ENCODE data around the gene DOCK2. TPM values are rescaled to one million over a fixed set of nuclear protein-coding genes. Genes with fewer than 3 reads are reported as not detected.

The DOCK2 gene
- total RNA-seq, 2 experiments from 2014 or later, result 248 to 270 TPM

DNA sequence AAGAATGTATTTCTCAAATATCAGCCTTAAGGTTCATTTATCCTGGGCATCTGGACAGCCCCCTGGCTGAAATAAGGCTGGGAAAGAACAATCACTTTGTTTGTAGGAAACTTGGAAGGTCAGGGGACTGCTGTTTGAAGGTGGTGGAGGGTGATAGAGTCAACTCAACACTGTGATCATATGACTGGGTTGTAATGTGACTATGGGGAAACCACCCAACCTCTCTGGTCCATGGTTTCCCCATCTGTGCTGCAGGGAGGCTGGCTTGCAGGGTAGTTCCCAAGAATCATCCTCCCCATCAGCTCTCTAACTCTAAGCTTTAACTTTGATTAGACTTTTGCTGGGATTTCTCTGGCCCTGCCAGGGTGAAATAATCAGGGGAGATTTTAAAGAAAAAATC, 333.3 kb downstream of the DOCK2 start:
- CTCF ChIA-PET, result no interaction called here
- DNase-seq, result no peak
- POLR2A ChIA-PET, result no interaction called here
- no peak overlapping the region for H3K4me3 Mint-ChIP-seq
- H3K27me3 Mint-ChIP-seq, result no peaks in the 10 kb centered on the region
- no peaks in the 10 kb centered on the region for H3K4me1 Mint-ChIP-seq
- H3K9me3 Mint-ChIP-seq, result no peaks in the 10 kb centered on the region
- H3K27ac Mint-ChIP-seq, result no peak overlapping the region
- H3K36me3 Mint-ChIP-seq (ENCODE audit: low read depth), result peaks cover 10% of the 10 kb centered on the region

DNA sequence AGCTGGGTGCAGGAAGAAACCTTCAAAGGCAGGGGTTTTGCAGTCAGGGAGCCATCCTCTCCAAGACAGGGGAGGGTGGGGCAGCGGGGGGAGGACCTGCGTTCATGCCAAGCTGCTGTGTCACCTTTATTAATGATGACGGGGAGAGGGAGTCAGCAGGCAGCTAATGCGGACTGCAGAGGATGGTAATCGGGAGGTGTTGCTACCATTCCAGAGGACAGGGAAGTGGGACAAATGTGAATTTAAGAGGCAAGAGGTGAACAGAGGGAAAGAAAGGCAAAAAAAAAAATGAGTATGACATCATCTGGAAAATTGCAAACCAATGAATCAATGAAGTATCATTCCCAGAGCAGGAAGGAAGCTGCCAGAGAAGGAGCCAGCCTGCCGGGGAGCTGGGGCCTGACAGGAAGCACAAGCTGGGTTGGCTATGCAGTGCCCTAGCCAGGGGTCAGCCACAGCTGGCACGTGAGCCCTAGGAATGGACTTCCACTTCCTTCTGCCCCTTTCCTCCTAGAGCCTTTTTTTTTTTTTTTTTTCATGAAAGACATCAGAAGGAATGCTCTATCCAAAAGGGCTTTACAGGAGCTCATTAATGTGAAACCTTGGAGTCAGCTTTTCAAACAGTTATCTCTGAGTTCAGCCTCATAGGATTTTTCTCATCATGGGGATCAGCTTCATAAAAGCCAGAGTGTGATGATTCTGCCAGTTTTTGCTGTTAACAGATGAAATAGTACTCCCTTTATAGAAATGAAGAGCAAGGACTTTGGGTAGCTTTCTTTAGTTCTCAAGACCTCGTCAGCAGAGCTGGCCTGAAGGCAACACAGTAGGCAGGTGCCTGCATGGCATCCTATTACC, 334.1 kb downstream of the DOCK2 start:
- H3K4me3 Mint-ChIP-seq, result no peak overlapping the region
- ChIA-PET POLR2A (interaction anchor here (0.6 kb wide), 1 partner anchor 1315 kb away, joined by 3 read pairs; no protein-coding TSS in a partner anchor), CTCF (interaction anchor here (0.6 to 1.4 kb wide), 2 partner anchors 9 to 388 kb away, joined by 3 to 5 read pairs; partner anchors contain the start of genes INSYN2B and SPDL1)
- DNase-seq, result no peak
- no peaks in the 10 kb centered on the region for H3K27me3 Mint-ChIP-seq
- peaks cover 10% of the 10 kb centered on the region for H3K36me3 Mint-ChIP-seq (ENCODE audit: low read depth)
- no peaks in the 10 kb centered on the region for H3K4me1 Mint-ChIP-seq
- peak overlapping the region; percentile 0 for H3K27ac Mint-ChIP-seq
- no peaks in the 10 kb centered on the region for H3K9me3 Mint-ChIP-seq

DNA sequence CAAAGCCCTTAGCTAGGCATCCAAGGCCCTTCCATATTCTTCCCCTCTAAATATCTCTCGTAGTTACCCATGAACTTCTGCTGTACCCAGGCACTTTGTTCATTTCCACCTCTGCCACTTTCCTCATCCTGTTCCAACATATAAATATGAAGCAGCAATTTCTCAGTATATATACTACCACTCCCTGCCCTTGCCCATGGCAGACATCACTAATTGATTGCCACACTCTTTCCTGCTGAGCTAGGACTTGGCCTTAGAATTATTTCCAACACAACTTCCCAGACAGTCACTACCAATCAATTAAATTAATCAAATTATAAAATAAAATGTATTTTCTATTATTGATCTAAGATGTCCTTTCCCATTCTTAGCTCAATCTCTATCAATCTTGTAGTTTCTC, 334.7 kb downstream of the DOCK2 start:
- no peaks in the 10 kb centered on the region for H3K9me3 Mint-ChIP-seq
- no peak overlapping the region for H3K27ac Mint-ChIP-seq
- H3K36me3 Mint-ChIP-seq (ENCODE audit: low read depth), result peaks cover 10% of the 10 kb centered on the region
- POLR2A ChIA-PET, result no interaction called here
- CTCF ChIA-PET, result interaction anchor here (0.6 to 1.4 kb wide), 2 partner anchors 8 to 388 kb away, joined by 3 to 5 read pairs; partner anchors contain the start of genes INSYN2B and SPDL1
- H3K4me1 Mint-ChIP-seq, result no peaks in the 10 kb centered on the region
- no peaks in the 10 kb centered on the region for H3K27me3 Mint-ChIP-seq
- DNase-seq, result no peak
- H3K4me3 Mint-ChIP-seq, result no peak overlapping the region

DNA sequence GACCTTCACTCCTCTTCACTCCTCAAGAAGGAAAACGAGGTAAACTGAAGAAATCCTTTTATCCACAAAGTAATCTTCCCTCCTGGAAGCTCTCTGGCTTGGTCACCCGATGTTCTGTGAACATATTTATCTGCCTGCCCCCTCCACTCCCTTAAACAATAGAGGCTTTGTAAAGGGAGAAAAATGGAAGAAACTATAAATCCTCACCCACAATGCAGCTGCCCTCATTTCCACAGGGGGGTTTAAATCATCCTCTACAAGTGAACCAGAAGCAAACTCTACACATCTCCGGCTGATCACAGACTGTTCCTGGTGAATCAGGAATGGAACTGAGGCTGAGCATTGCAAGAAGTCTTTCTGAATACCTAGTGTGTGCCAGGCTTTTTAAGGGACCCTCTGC, 336.0 kb downstream of the DOCK2 start:
- H3K27me3 Mint-ChIP-seq, result no peaks in the 10 kb centered on the region
- peaks cover 5% of the 10 kb centered on the region for H3K36me3 Mint-ChIP-seq (ENCODE audit: low read depth)
- POLR2A ChIA-PET, result no interaction called here
- CTCF ChIA-PET, result no interaction called here
- H3K4me3 Mint-ChIP-seq, result no peak overlapping the region
- no peak overlapping the region for H3K27ac Mint-ChIP-seq
- no peaks in the 10 kb centered on the region for H3K9me3 Mint-ChIP-seq
- no peak for DNase-seq
- H3K4me1 Mint-ChIP-seq, result no peaks in the 10 kb centered on the region

DNA sequence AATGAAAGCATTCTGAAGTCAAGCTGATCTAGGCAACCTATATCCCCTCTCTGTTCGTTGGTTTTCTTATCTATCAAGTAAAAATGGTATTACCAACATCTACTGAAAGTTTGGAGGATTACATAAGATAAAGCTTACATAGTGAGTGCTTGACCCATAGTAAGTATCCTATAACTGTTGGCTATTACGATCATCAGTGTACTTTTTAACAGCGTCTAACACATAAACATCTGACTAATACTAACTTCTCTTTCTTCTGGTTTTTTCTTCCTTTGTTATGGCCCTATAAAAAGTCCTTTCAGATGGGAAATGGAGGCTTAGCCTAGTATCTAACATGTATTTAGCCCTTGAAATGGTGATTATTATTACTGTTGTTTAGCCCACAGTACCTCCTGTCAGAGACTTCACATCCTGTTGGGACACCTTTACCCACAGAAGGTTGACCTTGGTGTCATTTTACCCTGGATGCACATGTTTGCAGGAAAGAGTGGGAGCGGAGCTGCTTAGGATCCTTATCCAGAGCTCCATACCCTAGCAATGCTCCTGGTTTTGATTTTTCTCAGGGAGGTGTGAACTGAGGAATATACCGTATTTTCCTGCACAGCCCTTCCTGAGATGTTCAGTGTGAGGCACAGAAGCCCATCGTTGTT, 337.2 kb downstream of the DOCK2 start:
- POLR2A ChIA-PET, result no interaction called here

DNA sequence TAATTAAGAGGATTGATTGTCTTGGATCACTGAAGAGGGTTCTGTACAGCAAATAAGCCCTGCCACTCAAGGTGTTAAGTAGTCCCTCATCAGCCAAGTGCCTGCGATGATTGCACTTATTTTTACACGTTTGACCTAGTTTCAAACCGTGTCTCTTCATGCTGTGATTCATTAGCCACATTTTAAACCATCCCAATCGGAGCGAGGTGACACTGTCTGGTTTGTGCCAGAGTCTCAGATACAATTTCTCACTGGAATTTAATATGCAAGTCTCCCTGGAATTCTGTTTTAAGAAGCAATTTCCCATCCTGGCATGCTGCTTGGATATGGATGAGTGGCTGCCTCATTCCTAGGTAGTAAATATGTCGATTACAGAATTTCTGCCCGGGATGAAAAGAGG, 341.6 kb downstream of the DOCK2 start:
- ChIA-PET CTCF (no interaction called here), POLR2A (no interaction called here)
- Mint-ChIP-seq H3K36me3 (ENCODE audit: low read depth) (peaks cover 14% of the 10 kb centered on the region), H3K27ac (no peak overlapping the region), H3K9me3 (no peaks in the 10 kb centered on the region), H3K4me3 (no peak overlapping the region), H3K4me1 (peaks cover 1% of the 10 kb centered on the region), H3K27me3 (no peaks in the 10 kb centered on the region)
- DNase-seq, result no peak

More for the DNA sequence above, 337.2 kb downstream of the DOCK2 start:
- CTCF ChIA-PET, result interaction anchor here (0.6 kb wide), 1 partner anchor 1302 kb away, joined by 3 read pairs; no protein-coding TSS in a partner anchor
- DNase-seq, result no peak
- no peak overlapping the region for H3K27ac Mint-ChIP-seq
- no peak overlapping the region for H3K4me3 Mint-ChIP-seq
- H3K4me1 Mint-ChIP-seq, result no peaks in the 10 kb centered on the region
- H3K36me3 Mint-ChIP-seq (ENCODE audit: low read depth), result peaks cover 5% of the 10 kb centered on the region
- no peaks in the 10 kb centered on the region for H3K27me3 Mint-ChIP-seq
- no peaks in the 10 kb centered on the region for H3K9me3 Mint-ChIP-seq

DNA sequence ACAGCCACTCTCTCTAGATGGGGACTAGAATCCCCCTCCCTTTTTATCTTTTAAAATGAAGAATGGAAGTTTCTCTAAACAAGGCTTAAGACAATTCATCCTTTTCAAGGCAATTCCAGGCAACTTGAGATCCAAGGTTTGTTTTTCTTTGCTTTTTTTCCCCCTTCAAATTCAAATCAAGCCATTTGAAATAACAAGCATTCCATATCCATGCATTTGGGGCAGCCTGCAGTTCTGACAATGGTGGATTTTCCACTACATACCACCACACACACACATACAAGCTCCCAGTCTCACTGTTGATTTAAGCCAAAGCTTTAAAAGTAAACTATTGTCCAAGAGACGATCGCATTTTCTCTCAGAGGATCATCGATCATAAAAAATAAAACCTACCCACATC, 342.8 kb downstream of the DOCK2 start:
- Mint-ChIP-seq H3K27ac (no peak overlapping the region), H3K36me3 (ENCODE audit: low read depth) (peaks cover 22% of the 10 kb centered on the region), H3K27me3 (no peaks in the 10 kb centered on the region), H3K4me1 (peaks cover 1% of the 10 kb centered on the region), H3K4me3 (no peak overlapping the region), H3K9me3 (no peaks in the 10 kb centered on the region)
- CTCF ChIA-PET, result interaction anchor here (0.9 to 1.4 kb wide), 2 partner anchors 9 to 82 kb away, joined by 3 to 5 read pairs; no protein-coding TSS in a partner anchor
- DNase-seq, result no peak
- POLR2A ChIA-PET, result no interaction called here

DNA sequence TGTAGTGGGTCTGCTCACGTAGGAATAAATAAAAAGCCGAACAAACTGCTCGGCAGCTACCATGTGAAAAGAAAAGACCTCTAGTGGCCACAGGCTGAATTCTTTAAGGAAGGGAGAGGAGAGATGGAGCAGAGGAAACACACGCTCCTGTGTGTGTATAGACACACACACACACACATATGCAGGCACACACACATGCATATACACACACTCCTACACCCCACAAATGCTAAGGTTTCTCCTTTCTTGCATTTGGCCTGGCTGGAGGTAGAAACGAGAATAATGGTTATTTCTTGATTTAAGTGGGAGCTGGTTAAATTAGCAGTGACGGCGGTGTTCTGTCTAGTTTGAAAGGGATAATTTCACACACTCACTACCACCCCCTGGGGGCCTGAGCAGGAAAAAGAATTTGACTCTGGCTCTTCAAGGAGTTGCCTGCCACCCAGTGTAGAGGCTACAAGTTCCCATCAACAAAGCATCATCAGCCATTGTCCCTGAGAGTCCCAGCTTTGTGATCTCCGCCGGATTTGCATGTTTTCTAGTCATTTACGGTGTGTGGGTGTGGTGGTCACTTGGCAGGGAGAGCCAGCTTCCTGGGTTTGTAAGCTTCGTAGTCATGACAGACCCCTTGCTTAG, 343.5 kb downstream of the DOCK2 start, which contains the start of gene INSYN2B:
Gene INSYN2B, minus strand, starts transcription at position 78 of the 636 bp plus-strand sequence. CDS start 96,597 bp downstream, outside the sequence.
- ChIA-PET CTCF (interaction anchor here (0.9 to 1.4 kb wide), 6 partner anchors 9 to 279 kb away, joined by 3 to 5 read pairs (median 3); no protein-coding TSS in a partner anchor), POLR2A (no interaction called here)
- Mint-ChIP-seq H3K27ac (no peak within 1 kb of the TSS), H3K4me1 (peaks cover 1% of the 10 kb centered on the region), H3K27me3 (no peaks in the 10 kb centered on the region), H3K9me3 (no peaks in the 10 kb centered on the region), H3K4me3 (no peak within 1 kb of the TSS), H3K36me3 (ENCODE audit: low read depth) (peaks cover 28% of the 10 kb centered on the region)
- no peak for DNase-seq

DNA sequence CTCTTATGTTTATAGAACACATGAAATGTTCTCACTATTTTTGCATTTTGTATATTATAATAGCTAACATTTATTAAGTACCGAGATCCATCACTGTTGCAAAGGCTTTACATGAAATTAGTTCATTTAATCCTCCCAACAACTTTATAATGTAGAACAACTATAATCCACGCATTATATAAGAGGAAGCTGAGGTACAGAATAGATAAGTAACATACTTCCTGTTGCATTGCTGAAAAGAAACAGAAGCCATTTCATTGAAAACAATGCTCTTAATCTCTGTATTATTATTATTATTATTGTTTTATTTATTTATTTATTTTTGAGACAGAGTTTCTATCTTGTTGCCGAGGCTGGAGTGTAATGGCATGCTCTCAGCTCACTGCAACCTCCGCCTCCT, 351.1 kb downstream of the DOCK2 start:
- H3K9me3 Mint-ChIP-seq, result no peaks in the 10 kb centered on the region
- H3K4me3 Mint-ChIP-seq, result no peak overlapping the region
- DNase-seq, result no peak
- H3K4me1 Mint-ChIP-seq, result no peaks in the 10 kb centered on the region
- POLR2A ChIA-PET, result no interaction called here
- peaks cover 60% of the 10 kb centered on the region for H3K36me3 Mint-ChIP-seq (ENCODE audit: low read depth)
- CTCF ChIA-PET, result no interaction called here
- no peak overlapping the region for H3K27ac Mint-ChIP-seq
- no peaks in the 10 kb centered on the region for H3K27me3 Mint-ChIP-seq

DNA sequence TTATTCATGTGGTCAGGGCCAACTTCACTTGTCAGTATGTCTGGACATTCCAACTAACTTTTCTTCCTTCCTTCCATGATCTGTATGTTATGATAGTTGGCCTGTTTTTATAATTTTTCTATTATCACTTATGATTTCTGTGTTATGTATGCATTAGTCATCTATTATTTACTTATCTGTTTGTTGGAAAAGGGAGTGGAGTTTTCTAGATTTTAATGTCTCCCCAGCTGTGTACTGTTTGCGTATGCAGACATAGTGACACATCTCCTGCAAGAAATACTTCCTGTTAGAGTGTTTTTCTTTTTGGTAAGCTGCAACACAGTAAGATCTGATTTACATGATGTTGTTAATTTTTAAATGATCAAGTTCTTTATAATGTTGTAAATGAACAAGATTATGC, 351.9 kb downstream of the DOCK2 start:
- Mint-ChIP-seq H3K27me3 (no peaks in the 10 kb centered on the region), H3K9me3 (no peaks in the 10 kb centered on the region), H3K4me3 (no peak overlapping the region), H3K4me1 (no peaks in the 10 kb centered on the region), H3K36me3 (ENCODE audit: low read depth) (peaks cover 58% of the 10 kb centered on the region), H3K27ac (no peak overlapping the region)
- DNase-seq, result no peak
- CTCF ChIA-PET, result interaction anchor here (1.0 to 1.4 kb wide), 2 partner anchors 8 to 376 kb away, joined by 3 to 4 read pairs; no protein-coding TSS in a partner anchor
- POLR2A ChIA-PET, result no interaction called here

DNA sequence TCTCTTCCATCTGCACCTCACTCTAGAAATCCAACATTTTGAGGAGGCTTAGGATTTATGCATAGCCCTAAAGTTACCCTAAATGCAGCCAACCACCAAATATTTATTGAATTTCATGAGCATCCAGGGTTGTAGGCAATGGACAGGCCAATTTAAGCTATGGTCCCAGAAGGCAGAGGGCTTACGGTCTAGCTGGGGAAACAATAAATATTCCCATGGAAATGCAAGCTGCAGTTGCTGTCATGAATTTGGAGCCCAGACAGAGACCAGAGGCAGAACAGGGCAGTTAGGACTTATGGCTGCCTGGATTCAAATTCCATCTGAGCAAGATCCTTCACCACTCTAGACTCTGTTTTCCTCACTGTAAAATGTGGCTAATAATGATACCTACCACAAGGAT, 352.3 kb downstream of the DOCK2 start:
- Mint-ChIP-seq H3K36me3 (ENCODE audit: low read depth) (peaks cover 58% of the 10 kb centered on the region), H3K9me3 (no peaks in the 10 kb centered on the region), H3K4me1 (no peaks in the 10 kb centered on the region), H3K27me3 (no peaks in the 10 kb centered on the region), H3K4me3 (no peak overlapping the region), H3K27ac (no peak overlapping the region)
- ChIA-PET POLR2A (no interaction called here), CTCF (interaction anchor here (1.0 to 1.4 kb wide), 2 partner anchors 8 to 375 kb away, joined by 3 to 4 read pairs; no protein-coding TSS in a partner anchor)
- no peak for DNase-seq

DNA sequence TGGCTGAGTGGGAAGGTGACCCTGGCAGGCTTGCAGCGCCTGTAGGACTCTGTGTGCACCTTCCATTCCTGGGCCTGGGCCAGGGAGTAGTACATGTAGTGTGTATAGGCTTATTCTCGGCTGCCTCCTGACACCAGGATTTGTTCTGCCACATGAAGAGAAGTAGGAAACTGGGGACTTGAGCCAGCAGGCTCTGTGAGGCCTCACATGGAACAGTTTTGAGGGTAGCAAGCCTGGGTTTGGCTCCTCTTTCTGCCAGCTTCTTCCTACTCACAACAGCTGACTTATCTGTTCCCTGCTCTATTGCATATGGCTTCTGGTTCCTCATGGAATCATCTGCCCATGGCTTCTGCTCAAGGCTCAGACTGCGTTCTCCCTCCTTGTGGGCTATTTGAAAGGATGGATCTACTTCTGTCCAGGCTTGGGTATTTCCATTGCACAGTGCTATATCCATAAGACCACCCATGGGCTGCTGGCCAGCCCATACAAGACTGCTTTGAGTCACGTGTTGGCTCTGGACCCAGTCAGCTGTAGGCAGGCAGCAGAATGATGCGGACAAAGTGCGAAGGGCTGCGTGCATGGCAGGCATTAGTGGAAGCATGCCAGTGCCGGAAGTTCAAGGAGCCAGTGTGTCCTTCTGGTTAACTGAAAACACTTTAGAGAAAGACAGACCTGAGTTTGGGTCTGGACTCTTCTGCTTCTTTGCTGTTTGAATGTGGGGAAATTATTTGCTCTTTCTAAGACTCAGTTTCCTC, 354.2 kb downstream of the DOCK2 start:
- no peaks in the 10 kb centered on the region for H3K4me1 Mint-ChIP-seq
- no peak overlapping the region for H3K4me3 Mint-ChIP-seq
- no peak overlapping the region for H3K27ac Mint-ChIP-seq
- peaks cover 54% of the 10 kb centered on the region for H3K36me3 Mint-ChIP-seq (ENCODE audit: low read depth)
- H3K9me3 Mint-ChIP-seq, result no peaks in the 10 kb centered on the region
- ChIA-PET CTCF (no interaction called here), POLR2A (no interaction called here)
- no peak for DNase-seq
- H3K27me3 Mint-ChIP-seq, result no peaks in the 10 kb centered on the region

All from activated CD4-positive, alpha-beta memory T cell treated with anti-CD3 and anti-CD28 coated beads, Interleukin-2, amount 10 ng/mL, durations not matched to agents 7 days and 5 days (primary cell).